T-helper 9 cell (primary cell): Measurements from ENCODE around the gene CDH15.

ENCODE experiments used
- DNase-seq: peaks from one replicate; pipeline ENCODE4 v3.0.0-alpha.2; 2020
- total RNA-seq, 2 donors: gene quantifications; one replicate each; lab custom pipeline; 2026; lab: John Stamatoyannopoulos, UW

Gene CDH15, protein sequence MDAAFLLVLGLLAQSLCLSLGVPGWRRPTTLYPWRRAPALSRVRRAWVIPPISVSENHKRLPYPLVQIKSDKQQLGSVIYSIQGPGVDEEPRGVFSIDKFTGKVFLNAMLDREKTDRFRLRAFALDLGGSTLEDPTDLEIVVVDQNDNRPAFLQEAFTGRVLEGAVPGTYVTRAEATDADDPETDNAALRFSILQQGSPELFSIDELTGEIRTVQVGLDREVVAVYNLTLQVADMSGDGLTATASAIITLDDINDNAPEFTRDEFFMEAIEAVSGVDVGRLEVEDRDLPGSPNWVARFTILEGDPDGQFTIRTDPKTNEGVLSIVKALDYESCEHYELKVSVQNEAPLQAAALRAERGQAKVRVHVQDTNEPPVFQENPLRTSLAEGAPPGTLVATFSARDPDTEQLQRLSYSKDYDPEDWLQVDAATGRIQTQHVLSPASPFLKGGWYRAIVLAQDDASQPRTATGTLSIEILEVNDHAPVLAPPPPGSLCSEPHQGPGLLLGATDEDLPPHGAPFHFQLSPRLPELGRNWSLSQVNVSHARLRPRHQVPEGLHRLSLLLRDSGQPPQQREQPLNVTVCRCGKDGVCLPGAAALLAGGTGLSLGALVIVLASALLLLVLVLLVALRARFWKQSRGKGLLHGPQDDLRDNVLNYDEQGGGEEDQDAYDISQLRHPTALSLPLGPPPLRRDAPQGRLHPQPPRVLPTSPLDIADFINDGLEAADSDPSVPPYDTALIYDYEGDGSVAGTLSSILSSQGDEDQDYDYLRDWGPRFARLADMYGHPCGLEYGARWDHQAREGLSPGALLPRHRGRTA
- 0 to 0.24 reads per million in 2 donors for total RNA-seq

DNA sequence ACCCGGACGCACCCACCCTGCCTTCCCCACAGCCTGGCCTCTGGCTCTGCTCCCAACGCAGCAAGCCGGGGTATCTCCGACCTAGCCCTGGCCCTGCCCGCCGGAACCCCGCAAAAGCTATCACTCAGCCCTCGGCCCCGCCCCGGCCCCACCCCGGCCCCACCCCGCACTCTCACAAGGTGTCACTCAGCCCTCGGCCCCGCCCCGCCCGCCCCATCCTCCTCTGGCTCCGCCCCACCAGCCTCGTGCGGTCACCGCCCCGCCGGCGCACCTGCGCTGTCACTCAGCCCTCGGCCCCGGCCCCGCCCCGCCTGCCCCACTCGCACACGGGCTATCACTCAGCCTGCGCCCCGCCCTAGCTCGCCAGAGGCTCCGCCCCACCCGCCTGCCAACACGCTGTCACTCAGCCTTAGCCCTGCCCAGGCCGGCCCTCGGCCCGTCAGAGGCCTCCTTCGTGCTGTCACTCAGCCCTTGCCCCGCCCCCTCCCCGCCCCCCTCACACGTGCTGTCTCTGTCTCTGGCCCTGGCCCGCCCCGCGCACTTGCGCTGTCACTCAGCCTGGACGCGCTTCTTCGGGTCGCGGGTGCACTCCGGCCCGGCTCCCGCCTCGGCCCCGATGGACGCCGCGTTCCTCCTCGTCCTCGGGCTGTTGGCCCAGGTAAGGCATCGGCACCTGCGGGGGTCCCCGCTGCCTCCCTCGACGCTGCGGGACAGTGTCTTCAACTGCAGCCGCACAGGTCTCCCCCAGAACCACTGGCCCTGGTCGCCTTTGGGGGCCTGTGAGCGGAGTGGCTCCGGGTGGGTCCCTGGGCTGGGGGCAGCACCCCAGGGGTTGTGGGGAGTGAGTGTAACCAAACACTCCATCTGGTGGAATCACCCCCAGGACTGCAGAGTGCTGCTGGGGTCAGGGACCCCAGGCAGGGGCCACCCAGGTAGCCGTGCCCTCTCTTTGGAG lies at the start of gene CDH15:
Gene CDH15 (plus strand): TSS at position 533 of the 955 bp plus-strand sequence. CDS start 84 bp downstream, at position 617.
- peak; percentile 93 for DNase-seq

GRCh38 chr16:89122322-89122851 lies 49.2 kb upstream of the CDH15 start:
- DNase-seq, result peak; percentile 51

- no peak for DNase-seq
Observed at GRCh38 chr16:89123001-89123830, 48.3 kb upstream of the CDH15 start.

DNA sequence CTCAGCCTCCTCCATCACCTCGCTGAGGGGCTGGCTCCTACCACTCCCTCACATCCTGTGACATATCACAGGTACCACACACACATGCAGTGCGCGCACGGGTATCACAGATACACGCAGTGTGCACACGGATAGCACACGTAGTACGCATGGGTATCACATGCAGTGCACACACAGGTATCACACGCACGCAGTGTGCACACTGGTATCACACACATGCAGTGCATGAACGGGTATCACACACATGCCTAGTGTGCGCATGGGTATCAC lies 47.8 kb upstream of the CDH15 start:
- no peak for DNase-seq

- no peak for DNase-seq
Observed at GRCh38 chr16:89129378-89129777, 42.2 kb upstream of the CDH15 start.

GRCh38 chr16:89130448-89130847 lies 41.1 kb upstream of the CDH15 start:
- DNase-seq, result no peak

GRCh38 chr16:89131783-89132182 lies 39.8 kb upstream of the CDH15 start:
- DNase-seq, result no peak

GRCh38 chr16:89132194-89133005 lies 39.1 kb upstream of the CDH15 start:
- DNase-seq, result no peak

GRCh38 chr16:89133457-89134127 lies 38.0 kb upstream of the CDH15 start:
- no peak for DNase-seq

DNA sequence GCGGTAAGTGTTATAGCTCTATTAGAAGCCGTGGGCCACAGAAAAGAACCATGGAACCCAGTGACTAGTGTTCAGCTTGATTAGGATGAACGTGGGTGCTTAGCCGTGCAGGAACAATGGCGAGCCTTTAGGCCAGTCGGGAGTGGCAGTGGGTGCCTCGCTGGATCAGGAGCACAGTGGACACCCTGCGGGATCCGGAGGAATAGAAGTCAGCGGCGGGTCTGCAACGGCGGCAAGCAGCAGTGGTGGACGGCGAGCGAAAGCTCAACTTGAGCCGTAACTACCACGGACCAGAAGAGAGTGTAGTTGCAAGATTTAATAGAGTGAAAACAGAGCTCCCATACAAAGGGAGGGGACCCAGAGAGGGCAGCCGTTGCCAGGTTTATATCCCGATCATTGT lies 37.3 kb upstream of the CDH15 start:
- no peak for DNase-seq

DNA sequence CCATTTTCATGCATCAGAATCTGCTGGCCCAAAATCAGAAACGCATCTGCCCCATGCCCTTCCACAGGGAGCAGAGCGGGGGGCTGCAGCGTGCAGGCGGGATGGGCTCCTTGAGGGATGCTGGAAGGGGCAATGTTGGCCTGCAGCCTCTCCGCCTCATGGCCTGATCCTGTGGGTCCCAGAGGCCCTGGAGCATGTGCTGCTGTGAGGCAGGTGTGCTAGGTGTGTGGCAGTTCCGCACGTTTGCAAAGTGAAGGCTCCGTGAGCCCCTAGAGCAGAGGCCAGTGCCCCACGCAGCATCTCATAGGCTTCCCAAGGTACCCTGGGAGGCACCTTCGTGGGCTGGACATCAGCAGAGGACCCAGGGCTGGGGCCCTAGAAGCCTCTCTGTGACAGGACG lies 36.4 kb upstream of the CDH15 start:
- DNase-seq, result no peak

DNA sequence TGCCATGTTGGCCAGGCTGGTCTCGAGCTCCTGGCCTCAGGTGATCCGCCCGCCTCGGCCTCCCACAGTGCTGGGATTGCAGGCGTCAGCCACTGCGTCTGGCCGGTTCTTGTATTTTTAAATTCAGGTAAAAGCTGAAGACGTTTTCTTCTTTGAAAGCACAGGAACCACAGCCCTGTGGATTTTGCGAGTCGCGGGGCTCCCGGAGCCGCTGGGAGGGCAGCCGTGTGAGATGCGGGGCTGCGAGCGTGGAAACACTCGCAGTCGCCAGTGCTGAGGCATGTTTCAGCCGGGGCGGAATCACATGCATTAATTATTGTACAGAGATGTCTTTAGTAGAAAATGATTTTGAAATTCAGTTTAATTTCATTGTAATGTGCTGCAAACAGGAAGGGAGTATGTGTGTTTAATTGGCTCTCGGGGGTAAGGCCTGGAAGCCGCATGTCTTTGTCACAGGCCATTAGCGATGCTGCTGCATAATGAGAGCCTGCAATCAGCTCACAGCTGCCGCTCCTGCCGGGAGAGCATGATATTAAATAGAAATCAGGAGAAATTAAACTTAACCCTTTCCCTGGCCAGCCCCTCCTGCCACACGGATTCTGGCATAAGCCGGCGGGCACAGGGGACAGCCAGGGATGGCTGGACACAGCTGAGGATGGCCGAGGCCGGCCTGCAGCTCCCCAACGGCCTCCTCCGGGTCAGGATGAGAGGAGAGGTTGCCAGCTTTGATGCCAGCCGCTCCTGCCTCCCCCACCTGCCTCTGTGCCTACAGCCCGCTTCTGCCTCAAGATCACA lies 35.4 kb upstream of the CDH15 start:
- no peak for DNase-seq

DNA sequence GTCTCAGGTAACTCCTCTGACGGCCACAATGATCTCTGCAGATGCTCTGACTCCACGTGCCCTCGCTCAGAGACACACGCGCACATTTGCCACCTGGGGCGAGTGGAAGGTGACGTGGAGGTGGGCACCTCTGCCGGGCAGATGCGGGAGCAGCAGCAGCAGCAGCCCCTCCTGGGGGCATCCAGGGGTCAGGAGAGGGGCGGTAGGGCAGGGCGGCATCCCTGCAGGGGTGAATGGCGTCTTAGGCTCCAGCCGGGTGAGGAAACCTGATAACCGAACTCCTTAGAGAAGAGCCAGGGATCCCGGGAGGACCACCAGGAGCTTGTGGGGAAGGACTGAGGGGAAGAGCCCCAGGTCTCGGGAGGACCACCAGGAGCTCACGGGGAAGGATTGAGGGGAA lies 34.6 kb upstream of the CDH15 start:
- DNase-seq, result no peak

DNA sequence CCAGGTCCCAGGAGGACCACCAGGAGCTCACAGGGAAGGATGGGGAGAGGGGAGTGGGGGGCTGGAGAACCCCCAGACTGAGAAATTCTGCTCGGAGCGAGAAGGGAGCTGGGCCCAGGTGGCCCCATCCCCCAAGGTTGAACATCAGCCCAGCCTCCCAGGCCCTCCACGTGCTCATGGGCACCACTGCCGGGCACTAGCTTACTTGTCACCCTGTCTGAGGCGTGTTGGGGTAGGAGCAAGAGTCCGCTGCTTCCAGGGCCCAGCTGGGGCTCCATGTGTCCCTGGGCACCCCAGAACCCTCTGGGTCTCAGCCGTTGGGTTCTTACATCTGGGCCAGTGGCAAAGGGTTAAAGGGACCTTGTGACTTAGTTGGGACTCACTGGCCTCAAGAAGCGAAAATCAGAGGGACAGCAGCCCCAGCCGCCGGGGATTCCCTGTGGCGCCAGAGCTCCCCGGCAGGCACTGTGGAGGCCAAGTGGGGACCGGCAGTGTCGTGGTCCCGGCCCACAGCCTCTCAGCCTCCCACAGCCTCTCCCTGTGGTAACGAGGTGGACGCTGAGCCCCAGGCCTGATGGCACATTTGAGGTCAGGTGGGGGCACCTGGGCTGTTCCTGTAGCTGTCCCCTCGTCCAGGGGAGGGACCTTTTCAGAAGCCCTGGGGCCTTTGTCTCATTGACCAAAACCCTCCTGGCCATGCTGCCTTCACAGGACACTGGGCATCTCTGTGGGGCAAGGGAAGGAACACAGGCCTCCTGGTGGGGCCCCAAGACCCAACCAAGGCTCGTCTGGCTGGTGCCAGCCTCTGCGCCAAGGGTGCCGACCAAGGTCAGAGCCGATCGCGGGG lies 33.7 kb upstream of the CDH15 start:
- no peak for DNase-seq

DNA sequence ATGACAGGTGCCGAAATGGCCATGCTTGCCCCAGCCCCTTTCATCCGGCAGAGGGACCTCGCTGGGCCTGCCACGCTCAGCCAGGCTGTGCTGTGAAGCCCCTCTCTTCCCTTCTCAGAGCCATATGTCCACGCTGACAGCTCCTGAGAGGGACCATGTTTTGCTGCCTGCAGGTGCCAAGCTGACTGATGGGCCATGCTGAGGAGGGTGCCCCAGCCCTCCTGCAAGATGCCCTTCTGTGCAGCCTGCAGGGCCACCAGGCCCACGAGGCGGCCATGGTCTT lies 33.1 kb upstream of the CDH15 start:
- no peak for DNase-seq

- DNase-seq, result no peak
Observed at GRCh38 chr16:89138843-89139520, 32.6 kb upstream of the CDH15 start.

GRCh38 chr16:89139907-89140361 lies 31.6 kb upstream of the CDH15 start:
- no peak for DNase-seq

DNA sequence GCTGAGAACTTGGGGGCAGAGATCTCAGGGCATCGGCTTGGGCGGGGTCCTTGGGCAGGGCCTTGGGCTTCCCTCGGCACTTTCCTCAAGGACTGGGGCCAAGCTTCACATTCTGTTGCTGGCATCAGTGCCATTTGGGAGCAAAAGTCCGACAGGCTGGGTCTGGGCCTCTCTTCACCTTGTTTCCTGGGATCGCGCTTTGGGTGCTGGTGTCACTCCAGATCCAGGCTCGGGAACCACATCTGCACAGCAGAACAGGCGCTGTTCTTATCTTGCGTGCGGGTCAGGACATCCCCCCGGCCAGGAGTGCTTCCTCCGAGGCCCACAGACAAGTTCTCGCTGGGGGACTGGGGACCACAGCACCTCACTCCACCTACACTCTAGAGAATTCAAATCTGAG lies 31.1 kb upstream of the CDH15 start:
- DNase-seq, result no peak
